Measurements from ENCODE around the gene RBM47. TPM values are rescaled to one million over a fixed set of nuclear protein-coding genes. Genes with fewer than 3 reads are reported as not detected.
"Not testable (repeated sequence)": the region's sequence is repeated elsewhere in the genome, so short reads cannot be mapped to it uniquely, and the experiment has no call there.

The RBM47 gene
- total RNA-seq, 1 donor from 2014 or later: 21.0 TPM

GRCh38 chr4:40475609-40476008, 154.1 kb downstream of the RBM47 start:
- no peak for ATAC-seq
- DNase-seq (ENCODE audit: low spot score): no peak
- intact Hi-C loops (cut with DNase I): no loop called here

GRCh38 chr4:40473578-40474388, 155.9 kb downstream of the RBM47 start:
- DNase-seq (ENCODE audit: low spot score): no peak
- intact Hi-C loops (cut with DNase I): no loop called here
- ATAC-seq: no peak

GRCh38 chr4:40471923-40472322, 157.7 kb downstream of the RBM47 start:
- no peak for ATAC-seq
- DNase-seq (ENCODE audit: low spot score): no peak
- intact Hi-C loops (cut with DNase I): no loop called here

- DNase-seq (ENCODE audit: low spot score) (no peak), ATAC-seq (no peak)
- intact Hi-C loops (cut with DNase I): no loop called here
Measured at GRCh38 chr4:40466789-40467188, 162.9 kb downstream of the RBM47 start.

- DNase-seq (ENCODE audit: low spot score) (no peak), ATAC-seq (no peak)
- intact Hi-C loops (cut with DNase I): no loop called here
Measured at GRCh38 chr4:40462326-40462725, 167.3 kb downstream of the RBM47 start.

GRCh38 chr4:40461879-40462278, 167.8 kb downstream of the RBM47 start:
- DNase-seq (ENCODE audit: low spot score): no peak
- intact Hi-C loops (cut with DNase I): no loop called here
- no peak for ATAC-seq

- no peak for DNase-seq (ENCODE audit: low spot score)
- no peak for ATAC-seq
- intact Hi-C loops (cut with DNase I): no loop called here
Measured at GRCh38 chr4:40461062-40461461, 168.6 kb downstream of the RBM47 start.

GRCh38 chr4:40458683-40459082, 171.0 kb downstream of the RBM47 start:
- ATAC-seq (no peak), DNase-seq (ENCODE audit: low spot score) (no peak)
- intact Hi-C loops (cut with DNase I): no loop called here

GRCh38 chr4:40458109-40458508, 171.6 kb downstream of the RBM47 start:
- intact Hi-C loops (cut with DNase I): no loop called here
- ATAC-seq (no peak), DNase-seq (ENCODE audit: low spot score) (no peak)

GRCh38 chr4:40455340-40455902, 174.2 kb downstream of the RBM47 start:
- intact Hi-C loops (cut with DNase I): no loop called here
- DNase-seq (ENCODE audit: low spot score) (no peak), ATAC-seq (no peak)

GRCh38 chr4:40454816-40455215, 174.8 kb downstream of the RBM47 start:
- no peak for DNase-seq (ENCODE audit: low spot score)
- intact Hi-C loops (cut with DNase I): no loop called here
- no peak for ATAC-seq

GRCh38 chr4:40453912-40454311, 175.8 kb downstream of the RBM47 start:
- DNase-seq (ENCODE audit: low spot score) (no peak), ATAC-seq (no peak)
- intact Hi-C loops (cut with DNase I): no loop called here

- intact Hi-C loops (cut with DNase I): no loop called here
- no peak for ATAC-seq
Measured at GRCh38 chr4:40448875-40449274, 180.8 kb downstream of the RBM47 start.

GRCh38 chr4:40446839-40447238, 182.8 kb downstream of the RBM47 start:
- DNase-seq (ENCODE audit: low spot score) (no peak), ATAC-seq (no peak)
- intact Hi-C loops (cut with DNase I): no loop called here

More at GRCh38 chr4:40448875-40449274, 180.8 kb downstream of the RBM47 start:
- DNase-seq (ENCODE audit: low spot score): no peak

- ATAC-seq; intact Hi-C loops (cut with DNase I); DNase-seq (ENCODE audit: low spot score): not testable (repeated sequence)
Measured at GRCh38 chr4:40446261-40446750, 183.4 kb downstream of the RBM47 start.

- DNase-seq (ENCODE audit: low spot score) (no peak), ATAC-seq (no peak)
- intact Hi-C loops (cut with DNase I): no loop called here
Measured at GRCh38 chr4:40445671-40446070, 184.0 kb downstream of the RBM47 start.

GRCh38 chr4:40441430-40441829, 188.2 kb downstream of the RBM47 start:
- DNase-seq (ENCODE audit: low spot score) (no peak), ATAC-seq (no peak)
- intact Hi-C loops (cut with DNase I): no loop called here

GRCh38 chr4:40439519-40439918, 190.1 kb downstream of the RBM47 start:
- ATAC-seq (no peak), DNase-seq (ENCODE audit: low spot score) (no peak)
- intact Hi-C loops (cut with DNase I): no loop called here

GRCh38 chr4:40438384-40439026, 191.2 kb downstream of the RBM47 start:
- DNase-seq (ENCODE audit: low spot score) (no peak), ATAC-seq (no peak)
- intact Hi-C loops (cut with DNase I): no loop called here

- intact Hi-C loops (cut with DNase I): no loop called here
- DNase-seq (ENCODE audit: low spot score) (no peak), ATAC-seq (no peak)
Measured at GRCh38 chr4:40437741-40438383, 191.8 kb downstream of the RBM47 start.

All from sciatic nerve (tissue), 2 donors.